ENCODE data around the gene RASGRF1.
"Not testable (repeated sequence)": the region's sequence is repeated elsewhere in the genome, so short reads cannot be mapped to it uniquely, and the experiment has no call there.

Gene RASGRF1

GRCh38 chr15:78998526-78998925 lies 92.1 kb downstream of the RASGRF1 start:
- Histone ChIP-seq H3K36me3 (ENCODE audit: control insufficient read depth, insufficient read depth, low read length) (peaks cover 2% of the 10 kb centered on the region), H3K27me3 (replicated peaks; ENCODE audit: control insufficient read depth, insufficient read depth, low read length) (no peaks in the 10 kb centered on the region), H3K4me3 (replicated peaks; ENCODE audit: low read depth, low read length) (no peak overlapping the region)
- no peak for DNase-seq (ENCODE audit: extremely low read depth, insufficient read length)
- TF ChIP-seq CTCF (IDR thresholded peaks at IDR 0.05; ENCODE audit: insufficient read depth, low read length, poor library complexity, severe bottlenecking): no peak

GRCh38 chr15:78997981-78998499 lies 92.5 kb downstream of the RASGRF1 start:
- Histone ChIP-seq H3K27me3 (replicated peaks; ENCODE audit: control insufficient read depth, insufficient read depth, low read length) (no peaks in the 10 kb centered on the region), H3K4me3 (replicated peaks; ENCODE audit: low read depth, low read length) (no peak overlapping the region), H3K36me3 (ENCODE audit: control insufficient read depth, insufficient read depth, low read length) (peaks cover 2% of the 10 kb centered on the region)
- no peak for DNase-seq (ENCODE audit: extremely low read depth, insufficient read length)
- no peak for TF ChIP-seq CTCF (IDR thresholded peaks at IDR 0.05; ENCODE audit: insufficient read depth, low read length, poor library complexity, severe bottlenecking)

- H3K4me3 ChIP-seq (replicated peaks; ENCODE audit: low read depth, low read length): no peak overlapping the region
- no peak for TF ChIP-seq CTCF (IDR thresholded peaks at IDR 0.05; ENCODE audit: insufficient read depth, low read length, poor library complexity, severe bottlenecking)
These were observed 93.7 kb downstream of the RASGRF1 start for GRCh38 chr15:78996894-78997275.

GRCh38 chr15:78995921-78996893 lies 94.4 kb downstream of the RASGRF1 start:
- DNase-seq (ENCODE audit: extremely low read depth, insufficient read length): no peak
- H3K27me3 ChIP-seq (replicated peaks; ENCODE audit: control insufficient read depth, insufficient read depth, low read length): no peaks in the 10 kb centered on the region
- no peak overlapping the region for H3K4me3 ChIP-seq (replicated peaks; ENCODE audit: low read depth, low read length)
- TF ChIP-seq CTCF (IDR thresholded peaks at IDR 0.05; ENCODE audit: insufficient read depth, low read length, poor library complexity, severe bottlenecking): no peak
- peaks cover 2% of the 10 kb centered on the region for H3K36me3 ChIP-seq (ENCODE audit: control insufficient read depth, insufficient read depth, low read length)

More at GRCh38 chr15:78996894-78997275, 93.7 kb downstream of the RASGRF1 start:
- Histone ChIP-seq H3K27me3 (replicated peaks; ENCODE audit: control insufficient read depth, insufficient read depth, low read length) (no peaks in the 10 kb centered on the region), H3K36me3 (ENCODE audit: control insufficient read depth, insufficient read depth, low read length) (peaks cover 2% of the 10 kb centered on the region)
- no peak for DNase-seq (ENCODE audit: extremely low read depth, insufficient read length)

GRCh38 chr15:78995161-78995560 lies 95.4 kb downstream of the RASGRF1 start:
- H3K36me3 ChIP-seq (ENCODE audit: control insufficient read depth, insufficient read depth, low read length); H3K4me3 ChIP-seq (replicated peaks; ENCODE audit: low read depth, low read length); DNase-seq (ENCODE audit: extremely low read depth, insufficient read length); H3K27me3 ChIP-seq (replicated peaks; ENCODE audit: control insufficient read depth, insufficient read depth, low read length): not testable (repeated sequence)

GRCh38 chr15:78993931-78994530 lies 96.5 kb downstream of the RASGRF1 start:
- no peak for DNase-seq (ENCODE audit: extremely low read depth, insufficient read length)
- Histone ChIP-seq H3K27me3 (replicated peaks; ENCODE audit: control insufficient read depth, insufficient read depth, low read length) (no peaks in the 10 kb centered on the region), H3K4me3 (replicated peaks; ENCODE audit: low read depth, low read length) (no peak overlapping the region), H3K36me3 (ENCODE audit: control insufficient read depth, insufficient read depth, low read length) (no peaks in the 10 kb centered on the region; the same call in 1 of the 2 replicates)
- no peak for TF ChIP-seq CTCF (IDR thresholded peaks at IDR 0.05; ENCODE audit: insufficient read depth, low read length, poor library complexity, severe bottlenecking)
